Thyroid gland (tissue), 4 donors: ENCODE data around the gene MRPL36. TPM values are rescaled to one million over a fixed set of nuclear protein-coding genes. Genes with fewer than 3 reads are reported as not detected.

ENCODE experiments used
- DNase-seq, 2 donors: peaks; one replicate each; pipeline ENCODE4 v3.0.0-alpha.2; 2019
- H3K27ac ChIP-seq, 3 donors: fragments of 200-600 bp; sonication (generic); 1 replicate in 2 of 3; 2 replicates in 1 of 3; pipeline ENCODE4 v1.5.1; 2016 to 2019; ENCODE audit warnings: mild to moderate bottlenecking in 1 of 3, moderate library complexity in 1 of 3
- H3K27me3 ChIP-seq: fragments of 200-600 bp; sonication (generic); one replicate; pipeline ENCODE4 v1.5.1; 2019
- H3K36me3 ChIP-seq, 2 donors: fragments of 200-600 bp; sonication (generic); one replicate each; pipeline ENCODE4 v1.5.1; 2016 to 2019
- H3K4me1 ChIP-seq, 2 donors: fragments of 200-600 bp; sonication (generic); one replicate each; pipeline ENCODE4 v1.5.1; 2017 to 2019
- H3K4me3 ChIP-seq, 3 donors: fragments of 200-600 bp; sonication (generic); replicated peaks in 1 of 3; 1 replicate in 2 of 3; 2 replicates in 1 of 3; pipeline ENCODE4 v1.5.1; 2016; ENCODE audit warnings: mild to moderate bottlenecking in 1 of 3
- H3K9me3 ChIP-seq: fragments of 200-600 bp; sonication (generic); one replicate; pipeline ENCODE4 v1.5.1; 2017
- POLR2A ChIP-seq, 2 donors: fragments of 450-650 bp; IDR thresholded peaks; one replicate each; pipeline ENCODE4 v1.6.1; 2017; ENCODE audit warnings: antibody characterized with exemption in 2 of 2, mild to moderate bottlenecking in 2 of 2, moderate library complexity in 1 of 2
- WGBS, 2 donors: methylation state at CpG; one replicate each; pipeline ENCODE4 v1.1.5; 2017; 5-methylcytosine and 5-hydroxymethylcytosine counted together
- intact Hi-C: fragments of 100-400 bp; cut with DNase I; formaldehyde crosslinking; loops from one replicate; pipeline ENCODE4 v1.15.1; 2023
- total RNA-seq, 4 donors: library from RNA; depleted of rRNA; stranded (reverse); fragments of >200 nt; gene quantifications; one replicate each; pipeline ENCODE4 v1.2.3, GENCODE V29; 2016
- TF ChIP-seq, protein P1 (sequence below), 6 experiments: fragments of 200-600 bp in 3 of 6; fragments of 450-650 bp in 3 of 6; sonication (generic) in 3 of 6; IDR thresholded peaks; one replicate each; pipeline ENCODE4 v1.5.1; 2016 to 2019; ENCODE audit warnings: antibody characterized with exemption in 6 of 6, mild to moderate bottlenecking in 2 of 6, inconsistent platforms in 1 of 6, moderate library complexity in 1 of 6

MRPL36 gene
- total RNA-seq, 4 donors from 2014 or later, result 10.4 to 41.7 (median 33.6) TPM

DNA sequence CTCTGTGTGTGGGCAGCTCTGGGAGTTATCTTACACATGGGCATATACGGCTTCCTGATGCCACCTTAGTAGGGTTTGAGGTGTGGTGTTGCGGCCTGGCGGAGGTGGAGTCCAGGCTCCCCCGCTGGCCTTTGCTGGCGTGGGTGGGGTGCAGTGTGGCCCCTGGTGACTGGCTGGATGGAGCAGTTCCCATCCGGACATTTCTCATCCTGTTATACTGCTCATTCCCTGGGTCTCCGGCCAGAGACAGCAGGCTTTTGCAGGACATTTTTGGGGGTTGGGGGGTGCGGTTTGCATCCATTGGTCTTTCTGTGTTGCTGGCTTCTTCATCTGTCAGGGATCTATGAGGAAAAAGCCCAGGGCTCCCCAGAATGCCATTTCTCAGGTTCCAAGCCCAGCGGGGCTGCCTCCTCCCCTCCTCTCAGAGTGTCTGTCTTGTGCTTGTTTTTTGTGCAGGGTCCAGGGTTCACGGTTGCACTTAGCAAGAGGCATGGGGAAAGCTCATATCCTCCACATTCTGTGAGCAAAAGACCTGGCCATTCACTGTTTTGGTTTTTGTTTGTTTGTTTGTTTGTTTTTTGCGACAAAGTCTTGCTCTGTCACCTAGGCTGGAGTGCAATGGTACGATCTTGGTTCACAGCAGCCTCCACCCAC is 23.9 kb upstream of the MRPL36 start:
- DNase-seq, result no peak

DNA sequence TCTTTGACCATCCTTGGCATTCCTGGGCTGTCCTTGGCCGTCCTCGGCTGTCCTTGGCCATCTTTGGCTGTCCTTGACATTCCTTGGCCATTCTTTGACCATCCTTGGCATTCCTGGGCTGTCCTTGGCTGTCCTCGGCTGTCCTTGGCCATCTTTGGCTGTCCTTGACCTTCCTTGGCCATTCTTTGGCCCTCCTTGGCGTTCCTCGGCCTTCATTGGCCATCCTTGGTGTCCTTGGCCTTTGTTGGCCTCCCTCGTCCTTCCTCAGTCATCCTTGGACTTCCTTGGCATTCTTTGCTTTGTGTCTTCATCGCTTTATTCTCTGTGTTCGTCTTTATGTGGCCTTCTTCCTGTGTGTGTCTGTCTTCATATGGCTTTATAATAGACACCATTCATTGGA is 22.2 kb upstream of the MRPL36 start:
- Histone ChIP-seq H3K4me1 (no peaks in the 10 kb centered on the region), H3K9me3 (no peaks in the 10 kb centered on the region), H3K27ac (no peak overlapping the region), H3K36me3 (peaks cover 17 to 34% of the 10 kb centered on the region in 2 donors), H3K4me3 (no peak overlapping the region), H3K27me3 (no peaks in the 10 kb centered on the region)
- TF ChIP-seq, protein P1, sequence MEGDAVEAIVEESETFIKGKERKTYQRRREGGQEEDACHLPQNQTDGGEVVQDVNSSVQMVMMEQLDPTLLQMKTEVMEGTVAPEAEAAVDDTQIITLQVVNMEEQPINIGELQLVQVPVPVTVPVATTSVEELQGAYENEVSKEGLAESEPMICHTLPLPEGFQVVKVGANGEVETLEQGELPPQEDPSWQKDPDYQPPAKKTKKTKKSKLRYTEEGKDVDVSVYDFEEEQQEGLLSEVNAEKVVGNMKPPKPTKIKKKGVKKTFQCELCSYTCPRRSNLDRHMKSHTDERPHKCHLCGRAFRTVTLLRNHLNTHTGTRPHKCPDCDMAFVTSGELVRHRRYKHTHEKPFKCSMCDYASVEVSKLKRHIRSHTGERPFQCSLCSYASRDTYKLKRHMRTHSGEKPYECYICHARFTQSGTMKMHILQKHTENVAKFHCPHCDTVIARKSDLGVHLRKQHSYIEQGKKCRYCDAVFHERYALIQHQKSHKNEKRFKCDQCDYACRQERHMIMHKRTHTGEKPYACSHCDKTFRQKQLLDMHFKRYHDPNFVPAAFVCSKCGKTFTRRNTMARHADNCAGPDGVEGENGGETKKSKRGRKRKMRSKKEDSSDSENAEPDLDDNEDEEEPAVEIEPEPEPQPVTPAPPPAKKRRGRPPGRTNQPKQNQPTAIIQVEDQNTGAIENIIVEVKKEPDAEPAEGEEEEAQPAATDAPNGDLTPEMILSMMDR (IDR thresholded peaks at IDR 0.05), result no peak
- TF ChIP-seq POLR2A (IDR thresholded peaks at IDR 0.05), result no peak
- intact Hi-C loops, result no loop called here
- DNase-seq, result no peak
- 95 to 97% methylated on average over 8 of the region's 8 CpGs for WGBS, 2 donors

More for the DNA sequence above, 23.9 kb upstream of the MRPL36 start:
- H3K36me3 ChIP-seq, result peaks cover 11 to 20% of the 10 kb centered on the region in 2 donors
- H3K27ac ChIP-seq, result no peak overlapping the region
- TF ChIP-seq POLR2A (IDR thresholded peaks at IDR 0.05), result no peak
- TF ChIP-seq, protein P1 (IDR thresholded peaks at IDR 0.05), result no peak
- intact Hi-C loops, result no loop called here
- H3K4me1 ChIP-seq, result no peaks in the 10 kb centered on the region
- no peak overlapping the region for H3K4me3 ChIP-seq
- WGBS, 2 donors, result 86 to 95% methylated on average over 12 of the region's 12 CpGs
- H3K27me3 ChIP-seq, result no peaks in the 10 kb centered on the region
- no peaks in the 10 kb centered on the region for H3K9me3 ChIP-seq

DNA sequence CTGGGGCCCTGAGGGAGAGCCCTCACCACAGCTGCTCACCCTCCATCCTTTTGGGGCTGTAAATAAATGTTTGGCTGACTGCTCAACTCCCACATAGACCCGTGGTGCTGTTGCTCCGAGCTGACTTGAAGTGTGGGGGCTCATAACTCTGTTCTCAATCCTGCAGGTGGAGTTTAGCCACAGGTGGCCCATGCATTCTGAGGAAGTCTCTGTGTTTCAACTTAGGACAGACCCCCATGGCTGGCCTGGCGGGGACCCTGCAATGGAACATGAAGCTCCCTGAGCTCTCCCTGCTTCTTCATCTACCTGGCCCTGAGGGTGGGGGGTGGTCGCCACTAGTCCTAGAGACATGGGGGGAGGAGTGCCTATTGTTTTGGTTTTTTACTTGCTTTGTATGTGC is 21.3 kb upstream of the MRPL36 start:
- Histone ChIP-seq H3K27ac (no peak overlapping the region), H3K4me3 (no peak overlapping the region), H3K4me1 (no peaks in the 10 kb centered on the region), H3K36me3 (peaks cover 26 to 41% of the 10 kb centered on the region in 2 donors), H3K9me3 (no peaks in the 10 kb centered on the region), H3K27me3 (no peaks in the 10 kb centered on the region)
- DNase-seq, result no peak
- intact Hi-C loops, result no loop called here
- WGBS, 2 donors, result 89 to 96% methylated on average over 4 of the region's 4 CpGs
- TF ChIP-seq POLR2A (IDR thresholded peaks at IDR 0.05), result no peak
- TF ChIP-seq, protein P1 (IDR thresholded peaks at IDR 0.05), result no peak

DNA sequence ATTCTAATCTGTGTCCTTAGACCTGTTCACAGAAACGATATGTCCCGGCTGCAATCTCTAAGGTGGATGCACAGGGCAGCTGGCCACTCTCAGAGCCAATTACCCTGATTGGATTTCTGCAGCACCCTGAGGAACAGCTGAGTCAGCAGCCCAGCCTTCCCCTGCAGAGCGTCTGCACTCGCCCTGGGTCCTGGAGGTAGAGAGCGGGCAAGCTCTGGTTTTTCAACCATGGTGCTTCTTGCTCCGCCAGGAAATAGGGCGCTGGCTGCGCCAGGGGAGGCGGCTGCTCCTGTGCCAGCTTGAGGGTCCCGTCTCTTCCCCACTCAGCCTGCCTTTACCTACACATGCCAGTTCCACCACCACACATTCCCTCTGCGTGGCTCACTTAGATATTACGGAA is 20.7 kb upstream of the MRPL36 start:
- Histone ChIP-seq H3K27me3 (no peaks in the 10 kb centered on the region), H3K4me1 (no peaks in the 10 kb centered on the region), H3K36me3 (peaks cover 32 to 47% of the 10 kb centered on the region in 2 donors), H3K9me3 (no peaks in the 10 kb centered on the region), H3K27ac (no peak overlapping the region), H3K4me3 (no peak overlapping the region)
- WGBS, 2 donors, result 88% methylated on average over 12 of the region's 12 CpGs
- no peak for DNase-seq
- intact Hi-C loops, result no loop called here
- no peak for TF ChIP-seq POLR2A (IDR thresholded peaks at IDR 0.05)
- TF ChIP-seq, protein P1 (IDR thresholded peaks at IDR 0.05), result no peak

DNA sequence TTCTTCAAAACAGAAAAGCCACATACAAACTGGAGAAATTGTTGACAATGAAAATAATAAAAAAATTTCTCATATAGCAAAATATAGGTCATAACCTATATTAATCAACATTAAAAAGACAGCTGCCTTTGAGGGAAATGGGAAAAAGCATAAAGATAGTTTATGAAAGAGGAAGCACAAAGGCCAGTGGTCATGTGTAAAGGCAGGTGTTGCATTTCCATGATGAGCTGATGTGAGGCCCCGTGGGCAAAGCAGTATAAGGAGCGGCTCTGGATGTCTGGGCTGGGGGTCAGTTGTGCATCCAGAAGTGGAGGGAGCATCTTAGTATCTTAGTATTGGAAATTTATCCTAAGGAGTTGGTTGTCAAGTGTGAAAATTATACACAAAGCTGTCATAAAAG is 19.8 kb upstream of the MRPL36 start:
- Histone ChIP-seq H3K9me3 (no peaks in the 10 kb centered on the region), H3K4me3 (no peak overlapping the region), H3K27me3 (no peaks in the 10 kb centered on the region), H3K36me3 (peaks cover 41 to 55% of the 10 kb centered on the region in 2 donors), H3K27ac (no peak overlapping the region), H3K4me1 (no peaks in the 10 kb centered on the region)
- 72 to 94% methylated on average over 2 of the region's 2 CpGs for WGBS, 2 donors
- DNase-seq, result no peak
- TF ChIP-seq, protein P1 (IDR thresholded peaks at IDR 0.05), result no peak
- no peak for TF ChIP-seq POLR2A (IDR thresholded peaks at IDR 0.05)
- intact Hi-C loops, result no loop called here
